Right atrium auricular region (tissue), 2 donors: Measurements from ENCODE around the gene FOXL1. TPM values are rescaled to one million over a fixed set of nuclear protein-coding genes. Genes with fewer than 3 reads are reported as not detected.

Experiments used
- DNase-seq: peaks from one replicate; pipeline ENCODE4 v3.0.0-alpha.2; 2019; ENCODE audit warnings: low spot score
- H3K27ac ChIP-seq, 2 donors: fragments of 200-600 bp; sonication (generic); 1 replicate in 1 of 2; 2 replicates in 1 of 2; pipeline ENCODE4 v1.5.1; 2016 to 2019
- H3K27me3 ChIP-seq, 2 donors: fragments of 200-600 bp; sonication (generic); one replicate each; pipeline versions ENCODE4 v1.5.1 to v1.6.0; 2017 to 2019
- H3K36me3 ChIP-seq: fragments of 200-600 bp; sonication (generic); one replicate; pipeline ENCODE4 v1.5.1; 2016
- H3K4me1 ChIP-seq, 2 donors: fragments of 200-600 bp; sonication (generic); one replicate each; pipeline versions ENCODE4 v1.5.1 to v1.6.0; 2017 to 2019
- H3K4me3 ChIP-seq, 2 donors: fragments of 200-600 bp; sonication (generic); 1 replicate in 1 of 2; 2 replicates in 1 of 2; pipeline ENCODE4 v1.5.1; 2017 to 2019; ENCODE audit warnings: mild to moderate bottlenecking in 1 of 2, moderate library complexity in 1 of 2
- H3K9me3 ChIP-seq, 2 donors: fragments of 200-600 bp; sonication (generic); one replicate each; pipeline ENCODE4 v1.5.1; 2019
- CTCF ChIP-seq, 2 donors: fragments of 200-600 bp; sonication (generic); IDR thresholded peaks; one replicate each; pipeline ENCODE4 v1.5.1; 2019; ENCODE audit warnings: antibody characterized with exemption in 2 of 2
- total RNA-seq, 2 donors: library from RNA; depleted of rRNA; stranded (reverse); fragments of >200 nt; gene quantifications; one replicate each; pipeline ENCODE4 v1.1.0, GENCODE V29; 2016

The FOXL1 gene
- total RNA-seq, 2 donors from 2014 or later: 0.85 to 1.3 TPM

- no peak overlapping the region for H3K27ac ChIP-seq
- no peak for TF ChIP-seq CTCF (IDR thresholded peaks at IDR 0.05)
- H3K4me1 ChIP-seq: no peaks in the 10 kb centered on the region
- DNase-seq: no peak
- no peaks in the 10 kb centered on the region for H3K9me3 ChIP-seq
- H3K36me3 ChIP-seq: peaks cover 35% of the 10 kb centered on the region
- no peaks in the 10 kb centered on the region for H3K27me3 ChIP-seq
- H3K4me3 ChIP-seq: no peak overlapping the region
These were observed 32.9 kb upstream of the FOXL1 start for GRCh38 chr16:86545481-86545880.

DNA sequence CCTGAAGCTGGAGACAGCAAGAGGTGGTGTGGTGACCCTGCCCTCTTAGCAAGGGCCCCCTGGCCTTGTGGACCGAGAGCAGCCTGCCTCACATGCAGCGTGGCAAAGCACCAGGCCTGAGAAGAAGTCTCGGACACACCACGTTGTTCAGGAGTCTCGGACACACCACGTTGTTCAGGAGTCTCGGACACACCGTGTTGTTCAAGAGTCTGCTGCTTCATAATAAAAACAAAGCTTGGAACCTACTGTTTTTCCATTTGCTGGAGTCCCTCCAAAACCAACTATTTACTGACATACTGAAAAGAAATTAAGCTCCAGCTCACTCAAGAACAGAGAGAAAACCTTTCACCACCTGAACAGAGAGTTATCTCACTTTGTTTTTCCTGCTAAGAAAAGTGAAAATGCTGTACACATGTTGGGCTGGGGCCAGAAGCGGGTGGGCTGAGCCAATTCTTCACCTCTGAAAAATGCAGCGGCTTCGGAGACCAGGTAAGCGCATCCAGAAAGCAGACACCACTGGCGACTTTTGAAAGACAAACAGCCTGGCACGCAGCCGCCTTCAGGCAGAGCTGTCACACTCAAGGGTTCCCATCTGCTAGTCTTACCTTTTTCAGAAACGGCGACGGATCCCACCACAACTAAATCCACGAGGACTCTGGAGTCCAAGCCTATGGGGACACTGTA lies 32.3 kb upstream of the FOXL1 start:
- no peak for TF ChIP-seq CTCF (IDR thresholded peaks at IDR 0.05)
- no peaks in the 10 kb centered on the region for H3K4me1 ChIP-seq
- H3K27me3 ChIP-seq: no peaks in the 10 kb centered on the region
- no peak overlapping the region for H3K27ac ChIP-seq
- H3K9me3 ChIP-seq: no peaks in the 10 kb centered on the region
- no peak for DNase-seq
- no peak overlapping the region for H3K4me3 ChIP-seq
- peaks cover 30% of the 10 kb centered on the region for H3K36me3 ChIP-seq

DNA sequence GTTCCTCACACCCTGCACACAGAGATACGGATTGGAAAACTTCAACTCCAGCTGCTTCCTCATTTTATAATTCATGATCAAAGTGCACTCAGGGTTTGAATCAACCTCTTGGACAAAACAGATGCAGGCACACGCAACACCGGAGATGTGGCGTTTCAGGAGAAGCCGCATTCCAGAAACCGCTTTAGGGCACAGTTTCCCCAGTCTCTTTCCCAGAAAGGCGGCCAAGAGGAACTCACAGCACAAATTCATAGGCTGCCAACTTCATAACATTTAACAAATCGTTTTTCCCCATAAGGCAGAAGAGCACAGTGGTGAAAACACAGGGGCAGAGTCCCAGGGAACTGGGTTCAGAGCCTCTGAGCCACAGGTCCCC lies 31.7 kb upstream of the FOXL1 start:
- Histone ChIP-seq H3K4me3 (no peak overlapping the region), H3K27me3 (no peaks in the 10 kb centered on the region), H3K36me3 (peaks cover 25% of the 10 kb centered on the region), H3K4me1 (no peaks in the 10 kb centered on the region), H3K9me3 (no peaks in the 10 kb centered on the region), H3K27ac (no peak overlapping the region)
- no peak for TF ChIP-seq CTCF (IDR thresholded peaks at IDR 0.05)
- DNase-seq: no peak

DNA sequence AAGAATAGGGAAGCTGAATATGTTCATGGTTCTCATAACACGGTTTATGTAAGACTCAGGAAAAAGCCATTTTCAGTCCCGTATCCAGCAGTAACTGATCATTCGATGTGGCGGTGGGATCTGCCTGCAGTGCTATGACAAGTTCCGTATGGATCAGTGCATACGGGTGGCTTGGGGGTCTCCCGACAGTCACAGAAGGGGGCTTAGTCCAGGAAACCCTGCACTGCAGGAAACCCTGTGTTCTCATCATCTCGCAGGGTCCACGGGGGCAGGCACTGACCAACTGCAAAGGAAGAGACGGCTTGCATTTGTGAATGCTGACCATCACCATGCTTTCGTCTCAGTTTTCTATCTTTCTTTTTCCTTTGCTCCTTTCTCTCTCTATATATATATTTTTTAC lies 31.1 kb upstream of the FOXL1 start:
- Histone ChIP-seq H3K4me3 (no peak overlapping the region), H3K4me1 (no peaks in the 10 kb centered on the region)

GRCh38 chr16:86549076-86549892 lies 29.1 kb upstream of the FOXL1 start:
- Histone ChIP-seq H3K27ac (no peak overlapping the region), H3K27me3 (no peaks in the 10 kb centered on the region), H3K4me1 (peaks cover 0 to 5% of the 10 kb centered on the region in 2 donors), H3K9me3 (no peaks in the 10 kb centered on the region), H3K4me3 (no peak overlapping the region), H3K36me3 (peaks cover 17% of the 10 kb centered on the region)
- TF ChIP-seq CTCF (IDR thresholded peaks at IDR 0.05): no peak
- no peak for DNase-seq

More for the DNA sequence above, 31.1 kb upstream of the FOXL1 start:
- Histone ChIP-seq H3K27ac (no peak overlapping the region), H3K36me3 (peaks cover 18% of the 10 kb centered on the region), H3K9me3 (no peaks in the 10 kb centered on the region), H3K27me3 (no peaks in the 10 kb centered on the region)
- DNase-seq: no peak
- no peak for TF ChIP-seq CTCF (IDR thresholded peaks at IDR 0.05)
